Muscle layer of colon (tissue), 2 donors: ENCODE data around the gene PIK3C2B.

Source experiments
- H3K27ac ChIP-seq: one replicate; pipeline ENCODE4 v1.7.0; 2013; ENCODE audit warnings: low read depth, mild to moderate bottlenecking, low read length, moderate library complexity
- H3K27me3 ChIP-seq, 2 donors: one replicate each; pipeline ENCODE4 v1.7.0; 2013; ENCODE audit warnings: low read length in 2 of 2, mild to moderate bottlenecking in 2 of 2; ENCODE audit not compliant: insufficient read depth in 2 of 2, control insufficient read depth in 1 of 2
- H3K36me3 ChIP-seq: one replicate; pipeline ENCODE4 v1.7.0; 2013; ENCODE audit warnings: mild to moderate bottlenecking, low read length; ENCODE audit not compliant: insufficient read depth
- H3K4me1 ChIP-seq: one replicate; pipeline ENCODE4 v1.7.0; 2013; ENCODE audit warnings: mild to moderate bottlenecking, low read length; ENCODE audit not compliant: insufficient read depth
- H3K4me3 ChIP-seq, 2 donors: one replicate each; pipeline ENCODE4 v1.7.0; 2013; ENCODE audit warnings: low read length in 2 of 2, low read depth in 1 of 2, mild to moderate bottlenecking in 1 of 2, moderate library complexity in 1 of 2
- H3K9ac ChIP-seq: one replicate; pipeline ENCODE4 v1.7.0; 2013; ENCODE audit warnings: low read length
- H3K9me3 ChIP-seq: one replicate; pipeline ENCODE4 v1.7.0; 2013; ENCODE audit warnings: mild to moderate bottlenecking, low read length
- donor health status: abdominal sarcoma.
- donor health status: Adenocarcinoma of cecum.

The PIK3C2B gene

GRCh38 chr1:204476563-204476962 lies 18.0 kb downstream of the PIK3C2B start:
- H3K36me3 ChIP-seq, result no peaks in the 10 kb centered on the region
- no peak overlapping the region for H3K9ac ChIP-seq
- H3K4me3 ChIP-seq, result no peak overlapping the region
- no peaks in the 10 kb centered on the region for H3K9me3 ChIP-seq
- H3K4me1 ChIP-seq, result peaks cover 40% of the 10 kb centered on the region
- H3K27ac ChIP-seq, result no peak overlapping the region
- no peaks in the 10 kb centered on the region for H3K27me3 ChIP-seq

GRCh38 chr1:204475656-204476432 lies 18.8 kb downstream of the PIK3C2B start:
- Histone ChIP-seq H3K4me1 (peaks cover 38% of the 10 kb centered on the region), H3K27me3 (no peaks in the 10 kb centered on the region), H3K9ac (no peak overlapping the region), H3K36me3 (no peaks in the 10 kb centered on the region), H3K9me3 (no peaks in the 10 kb centered on the region), H3K4me3 (no peak overlapping the region), H3K27ac (no peak overlapping the region)

- H3K4me1 ChIP-seq, result peaks cover 23% of the 10 kb centered on the region
Measured at GRCh38 chr1:204473400-204473965, 21.1 kb downstream of the PIK3C2B start.

GRCh38 chr1:204472660-204473059 lies 21.9 kb downstream of the PIK3C2B start:
- Histone ChIP-seq H3K4me3 (no peak overlapping the region), H3K27me3 (no peaks in the 10 kb centered on the region), H3K27ac (no peak overlapping the region), H3K36me3 (peaks cover 16% of the 10 kb centered on the region), H3K9me3 (no peaks in the 10 kb centered on the region), H3K9ac (no peak overlapping the region), H3K4me1 (peaks cover 14% of the 10 kb centered on the region)

More at GRCh38 chr1:204473400-204473965, 21.1 kb downstream of the PIK3C2B start:
- no peak overlapping the region for H3K9ac ChIP-seq
- no peaks in the 10 kb centered on the region for H3K27me3 ChIP-seq
- H3K9me3 ChIP-seq, result no peaks in the 10 kb centered on the region
- H3K36me3 ChIP-seq, result peaks cover 10% of the 10 kb centered on the region
- H3K27ac ChIP-seq, result no peak overlapping the region
- no peak overlapping the region for H3K4me3 ChIP-seq

GRCh38 chr1:204471687-204472086 lies 22.9 kb downstream of the PIK3C2B start:
- H3K4me3 ChIP-seq, result no peak overlapping the region
- H3K9me3 ChIP-seq, result no peaks in the 10 kb centered on the region
- H3K27ac ChIP-seq, result no peak overlapping the region
- peaks cover 16% of the 10 kb centered on the region for H3K36me3 ChIP-seq
- no peak overlapping the region for H3K9ac ChIP-seq
- peaks cover 12% of the 10 kb centered on the region for H3K4me1 ChIP-seq
- no peaks in the 10 kb centered on the region for H3K27me3 ChIP-seq

- Histone ChIP-seq H3K36me3 (peaks cover 18% of the 10 kb centered on the region), H3K4me1 (peaks cover 28% of the 10 kb centered on the region), H3K4me3 (no peak overlapping the region), H3K9me3 (no peaks in the 10 kb centered on the region), H3K9ac (no peak overlapping the region), H3K27ac (no peak overlapping the region), H3K27me3 (no peaks in the 10 kb centered on the region)
Measured at GRCh38 chr1:204469304-204469703, 25.3 kb downstream of the PIK3C2B start.

- H3K9ac ChIP-seq, result no peak overlapping the region
- H3K36me3 ChIP-seq, result peaks cover 22% of the 10 kb centered on the region
- H3K27ac ChIP-seq, result no peak overlapping the region
Measured at GRCh38 chr1:204468766-204469302, 25.8 kb downstream of the PIK3C2B start.

GRCh38 chr1:204468206-204468605 lies 26.4 kb downstream of the PIK3C2B start:
- H3K9ac ChIP-seq, result no peak overlapping the region
- H3K4me3 ChIP-seq, result no peak overlapping the region
- no peaks in the 10 kb centered on the region for H3K27me3 ChIP-seq
- H3K36me3 ChIP-seq, result peaks cover 27% of the 10 kb centered on the region
- no peak overlapping the region for H3K27ac ChIP-seq
- H3K9me3 ChIP-seq, result no peaks in the 10 kb centered on the region
- H3K4me1 ChIP-seq, result peaks cover 33% of the 10 kb centered on the region

More at GRCh38 chr1:204468766-204469302, 25.8 kb downstream of the PIK3C2B start:
- H3K4me1 ChIP-seq, result peaks cover 32% of the 10 kb centered on the region
- no peaks in the 10 kb centered on the region for H3K9me3 ChIP-seq
- no peaks in the 10 kb centered on the region for H3K27me3 ChIP-seq
- H3K4me3 ChIP-seq, result no peak overlapping the region

- H3K27me3 ChIP-seq, result no peaks in the 10 kb centered on the region
- H3K27ac ChIP-seq, result no peak overlapping the region
- H3K4me1 ChIP-seq, result peaks cover 36% of the 10 kb centered on the region
- no peaks in the 10 kb centered on the region for H3K9me3 ChIP-seq
- H3K9ac ChIP-seq, result no peak overlapping the region
- H3K4me3 ChIP-seq, result no peak overlapping the region
- H3K36me3 ChIP-seq, result peaks cover 40% of the 10 kb centered on the region
Measured at GRCh38 chr1:204466416-204467405, 27.9 kb downstream of the PIK3C2B start.

- Histone ChIP-seq H3K4me3 (no peak overlapping the region), H3K9me3 (no peaks in the 10 kb centered on the region), H3K27me3 (no peaks in the 10 kb centered on the region), H3K36me3 (peaks cover 49% of the 10 kb centered on the region), H3K27ac (no peak overlapping the region), H3K9ac (no peak overlapping the region), H3K4me1 (peaks cover 36% of the 10 kb centered on the region)
Measured at GRCh38 chr1:204465546-204466415, 28.8 kb downstream of the PIK3C2B start.
